Measurements from ENCODE around the gene VPS41. TPM values are rescaled to one million over a fixed set of nuclear protein-coding genes. Genes with fewer than 3 reads are reported as not detected.

The VPS41 gene
- total and polyA plus RNA-seq, 10 of the 15 experiments (the other 5 are each of a cell fraction or from before 2014, with no cell fraction given) = 15.3 to 63.2 (median 47.0) TPM

DNA sequence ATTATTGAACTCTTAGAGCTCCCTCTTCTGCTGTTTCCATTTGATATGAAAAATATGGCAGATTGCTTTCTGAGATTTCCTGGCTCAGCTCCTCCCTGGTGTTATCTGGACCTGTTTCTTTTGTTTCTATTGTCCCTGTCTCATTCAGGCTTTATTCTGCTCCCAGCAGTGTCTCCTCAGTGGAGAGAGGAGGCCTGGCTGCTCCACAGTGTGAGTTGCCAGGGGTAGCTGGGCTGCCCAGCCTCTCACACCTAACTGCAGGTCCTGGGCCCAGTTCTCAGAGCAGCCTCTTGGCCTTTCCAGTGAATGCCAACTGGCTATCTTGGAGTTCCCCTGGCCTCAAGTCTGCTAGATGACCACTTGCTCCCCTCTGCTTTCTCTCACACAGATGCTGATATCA lies 127.0 kb downstream of the VPS41 start:
- H3K9ac ChIP-seq (ENCODE audit: control insufficient read depth, insufficient read depth, low read length) = no peak overlapping the region
- no peak overlapping the region for H3K27ac ChIP-seq (ENCODE audit: control insufficient read depth, insufficient read depth)
- no peak overlapping the region for H3K4me3 ChIP-seq
- no peaks in the 10 kb centered on the region for H3K9me3 ChIP-seq (replicated peaks; ENCODE audit: control insufficient read depth, insufficient read depth, low read length)
- H4K20me1 ChIP-seq (ENCODE audit: control insufficient read depth, insufficient read depth) = no peaks in the 10 kb centered on the region
- H3K4me2 ChIP-seq (ENCODE audit: control insufficient read depth, insufficient read depth) = no peak overlapping the region
- H2AFZ ChIP-seq (ENCODE audit: control insufficient read depth, low read depth, low read length) = no peak overlapping the region
- BruUV-seq (replicated peaks) = no TSS peak
- intact Hi-C loops (cut with micrococcal nuclease; ENCODE audit: unreplicated experiment) = no loop called here
- TF ChIP-seq EED (IDR thresholded peaks at IDR 0.05; ENCODE audit: low read depth) (no peak), GATAD2B (conservative IDR thresholded peaks at IDR 0.05; ENCODE audit: low read depth) (no peak)
- peaks cover 0 to 6% of the 10 kb centered on the region in 2 experiments; a peak in 1 of 4 replicates for H3K36me3 ChIP-seq (ENCODE audit: control insufficient read depth in 2 of 2, insufficient read depth in 2 of 2, low read length in 1 of 2)
- CTCF ChIA-PET = no interaction called here
- ATAC-seq (no peak), FAIRE-seq (no peak), DNase-seq (ENCODE audit: low read depth, low spot score) (no peak)
- RAD21 ChIA-PET (ENCODE audit: unreplicated experiment) = no interaction called here
- H3K27me3 ChIP-seq (replicated peaks in 1 of 2; ENCODE audit: control insufficient read depth in 2 of 2, insufficient read depth in 2 of 2, low read length in 1 of 2) = no peaks in the 10 kb centered on the region
- no peaks in the 10 kb centered on the region for H3K79me2 ChIP-seq (ENCODE audit: control insufficient read depth, insufficient read depth, low read length)
- H3K4me1 ChIP-seq (ENCODE audit: control insufficient read depth, insufficient read depth, low read length) = no peaks in the 10 kb centered on the region
- SMC1A ChIA-PET (ENCODE audit: uncharacterized antibody, unreplicated experiment) = interaction anchor here (0.5 kb wide), 1 partner anchor 87 kb away, joined by 4 read pairs; no protein-coding TSS in a partner anchor
- in situ Hi-C loops (cut with MboI) = no loop called here
- POLR2A ChIA-PET = no interaction called here

DNA sequence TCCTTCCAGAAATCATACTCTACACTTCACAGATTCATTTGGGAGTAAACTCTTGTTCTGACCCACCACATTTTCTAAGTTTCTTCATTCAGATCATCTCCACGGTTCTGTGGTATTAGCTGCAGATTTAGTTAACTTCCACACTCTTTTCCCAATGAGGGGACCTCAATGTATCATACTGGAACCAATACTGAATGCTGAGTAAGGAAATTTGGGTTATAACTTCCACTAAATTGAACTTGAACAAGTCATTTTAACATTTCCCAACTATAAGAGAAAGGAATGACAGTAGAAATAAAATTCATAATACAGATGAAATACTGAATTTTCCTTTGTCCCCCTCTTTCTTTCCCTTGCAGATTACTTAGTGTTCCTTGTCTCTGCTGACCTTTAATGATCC lies 131.4 kb downstream of the VPS41 start:
- SMC1A ChIA-PET (ENCODE audit: uncharacterized antibody, unreplicated experiment) = interaction anchor here (1.1 kb wide), 1 partner anchor 22 kb away, joined by 3 read pairs; no protein-coding TSS in a partner anchor
- Histone ChIP-seq H3K36me3 (ENCODE audit: control insufficient read depth in 2 of 2, insufficient read depth in 2 of 2, low read length in 1 of 2) (peaks cover 0 to 6% of the 10 kb centered on the region in 2 experiments; a peak in 1 of 4 replicates), H3K9me3 (replicated peaks; ENCODE audit: control insufficient read depth, insufficient read depth, low read length) (no peaks in the 10 kb centered on the region), H3K9ac (ENCODE audit: control insufficient read depth, insufficient read depth, low read length) (no peak overlapping the region), H4K20me1 (ENCODE audit: control insufficient read depth, insufficient read depth) (no peaks in the 10 kb centered on the region), H3K4me1 (ENCODE audit: control insufficient read depth, insufficient read depth, low read length) (no peaks in the 10 kb centered on the region), H3K79me2 (ENCODE audit: control insufficient read depth, insufficient read depth, low read length) (no peaks in the 10 kb centered on the region), H2AFZ (ENCODE audit: control insufficient read depth, low read depth, low read length) (no peak overlapping the region), H3K27ac (ENCODE audit: control insufficient read depth, insufficient read depth) (no peak overlapping the region), H3K4me3 (no peak overlapping the region), H3K4me2 (ENCODE audit: control insufficient read depth, insufficient read depth) (no peak overlapping the region), H3K27me3 (replicated peaks in 1 of 2; ENCODE audit: control insufficient read depth in 2 of 2, insufficient read depth in 2 of 2, low read length in 1 of 2) (no peaks in the 10 kb centered on the region)
- CTCF ChIA-PET = no interaction called here
- whole genome bisulfite sequencing (ENCODE audit: insufficient coverage, insufficient replicate concordance, low lambda C conversion rate, missing lambda C conversion rate) = 65% methylated on average over 1 of the region's 1 CpG
- intact Hi-C loops (cut with micrococcal nuclease; ENCODE audit: unreplicated experiment) = no loop called here
- BruUV-seq (replicated peaks) = no TSS peak
- RAD21 ChIA-PET (ENCODE audit: unreplicated experiment) = no interaction called here
- in situ Hi-C loops (cut with MboI) = no loop called here
- no peak for DNase-seq (ENCODE audit: low read depth, low spot score)
- no peak for TF ChIP-seq ZNF274 (IDR thresholded peaks at IDR 0.05; ENCODE audit: insufficient read depth, insufficient read length)
- TF ChIP-seq IKZF1 (conservative IDR thresholded peaks at IDR 0.05) = no peak
- no peak for TF ChIP-seq CBX3 (IDR thresholded peaks at IDR 0.05; ENCODE audit: borderline replicate concordance, low read depth)
- TF ChIP-seq, protein P1, sequence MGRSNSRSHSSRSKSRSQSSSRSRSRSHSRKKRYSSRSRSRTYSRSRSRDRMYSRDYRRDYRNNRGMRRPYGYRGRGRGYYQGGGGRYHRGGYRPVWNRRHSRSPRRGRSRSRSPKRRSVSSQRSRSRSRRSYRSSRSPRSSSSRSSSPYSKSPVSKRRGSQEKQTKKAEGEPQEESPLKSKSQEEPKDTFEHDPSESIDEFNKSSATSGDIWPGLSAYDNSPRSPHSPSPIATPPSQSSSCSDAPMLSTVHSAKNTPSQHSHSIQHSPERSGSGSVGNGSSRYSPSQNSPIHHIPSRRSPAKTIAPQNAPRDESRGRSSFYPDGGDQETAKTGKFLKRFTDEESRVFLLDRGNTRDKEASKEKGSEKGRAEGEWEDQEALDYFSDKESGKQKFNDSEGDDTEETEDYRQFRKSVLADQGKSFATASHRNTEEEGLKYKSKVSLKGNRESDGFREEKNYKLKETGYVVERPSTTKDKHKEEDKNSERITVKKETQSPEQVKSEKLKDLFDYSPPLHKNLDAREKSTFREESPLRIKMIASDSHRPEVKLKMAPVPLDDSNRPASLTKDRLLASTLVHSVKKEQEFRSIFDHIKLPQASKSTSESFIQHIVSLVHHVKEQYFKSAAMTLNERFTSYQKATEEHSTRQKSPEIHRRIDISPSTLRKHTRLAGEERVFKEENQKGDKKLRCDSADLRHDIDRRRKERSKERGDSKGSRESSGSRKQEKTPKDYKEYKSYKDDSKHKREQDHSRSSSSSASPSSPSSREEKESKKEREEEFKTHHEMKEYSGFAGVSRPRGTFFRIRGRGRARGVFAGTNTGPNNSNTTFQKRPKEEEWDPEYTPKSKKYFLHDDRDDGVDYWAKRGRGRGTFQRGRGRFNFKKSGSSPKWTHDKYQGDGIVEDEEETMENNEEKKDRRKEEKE (IDR thresholded peaks at IDR 0.05) = no peak
- ATAC-seq = no peak
- POLR2A ChIA-PET = no interaction called here
- no peak for FAIRE-seq
